GM19025 (cell line): Measurements from ENCODE around the gene IL17REL.
"Not testable (repeated sequence)": the region's sequence is repeated elsewhere in the genome, so short reads cannot be mapped to it uniquely, and the experiment has no call there.

Experiments used
- ATAC-seq: cut with Tn5 transposase; IDR thresholded peaks from one replicate; pipeline ENCODE4 v1.9.1; 2021; ENCODE audit warnings: mild to moderate bottlenecking, low read depth, moderate library complexity; ENCODE audit not compliant: unreplicated experiment

Gene IL17REL

DNA sequence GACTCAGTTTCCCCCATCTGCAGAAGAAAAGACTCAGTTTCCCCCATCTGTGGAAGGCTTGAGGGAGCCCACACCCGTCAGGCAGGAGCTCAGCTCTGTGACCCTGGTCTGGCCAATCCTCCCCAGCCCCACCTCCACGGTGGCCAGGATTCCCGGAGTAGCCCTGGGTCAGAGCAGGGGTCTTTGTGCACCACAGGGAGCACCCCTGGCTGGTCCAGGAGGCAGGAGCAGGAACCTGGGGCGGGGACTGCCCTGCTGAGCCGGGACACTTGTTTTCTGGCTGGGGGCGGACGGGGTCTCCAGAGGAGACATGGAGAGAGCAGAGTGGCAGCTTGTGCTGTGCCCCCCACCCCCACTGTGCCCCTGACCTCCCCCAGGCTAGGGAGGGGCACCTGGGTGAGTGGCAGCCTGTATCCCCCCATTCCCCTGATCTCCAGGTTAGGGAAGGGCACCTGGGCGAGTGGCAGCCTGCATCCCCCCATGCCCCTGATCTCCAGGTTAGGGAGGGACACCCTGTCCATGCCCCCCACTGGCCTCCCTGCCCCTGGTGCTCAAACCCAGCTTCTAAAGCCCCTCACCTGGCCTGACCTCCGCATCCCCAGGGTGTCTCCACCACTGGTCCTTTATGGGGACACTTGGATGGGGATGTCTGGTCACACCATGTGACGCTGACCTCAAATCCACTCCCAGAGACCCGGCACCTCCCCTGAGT, 18.8 kb downstream of the IL17REL start:
- ATAC-seq = no peak

GRCh38 chr22:49992921-49993648, 19.5 kb downstream of the IL17REL start:
- no peak for ATAC-seq

GRCh38 chr22:49991907-49992533, 20.5 kb downstream of the IL17REL start:
- ATAC-seq = no peak

- no peak for ATAC-seq
Observed at GRCh38 chr22:49991167-49991566, 21.4 kb downstream of the IL17REL start.

GRCh38 chr22:49989826-49990225, 22.7 kb downstream of the IL17REL start:
- not testable (repeated sequence) for ATAC-seq

- no peak for ATAC-seq
Observed at GRCh38 chr22:49986325-49986724, 26.2 kb downstream of the IL17REL start.

DNA sequence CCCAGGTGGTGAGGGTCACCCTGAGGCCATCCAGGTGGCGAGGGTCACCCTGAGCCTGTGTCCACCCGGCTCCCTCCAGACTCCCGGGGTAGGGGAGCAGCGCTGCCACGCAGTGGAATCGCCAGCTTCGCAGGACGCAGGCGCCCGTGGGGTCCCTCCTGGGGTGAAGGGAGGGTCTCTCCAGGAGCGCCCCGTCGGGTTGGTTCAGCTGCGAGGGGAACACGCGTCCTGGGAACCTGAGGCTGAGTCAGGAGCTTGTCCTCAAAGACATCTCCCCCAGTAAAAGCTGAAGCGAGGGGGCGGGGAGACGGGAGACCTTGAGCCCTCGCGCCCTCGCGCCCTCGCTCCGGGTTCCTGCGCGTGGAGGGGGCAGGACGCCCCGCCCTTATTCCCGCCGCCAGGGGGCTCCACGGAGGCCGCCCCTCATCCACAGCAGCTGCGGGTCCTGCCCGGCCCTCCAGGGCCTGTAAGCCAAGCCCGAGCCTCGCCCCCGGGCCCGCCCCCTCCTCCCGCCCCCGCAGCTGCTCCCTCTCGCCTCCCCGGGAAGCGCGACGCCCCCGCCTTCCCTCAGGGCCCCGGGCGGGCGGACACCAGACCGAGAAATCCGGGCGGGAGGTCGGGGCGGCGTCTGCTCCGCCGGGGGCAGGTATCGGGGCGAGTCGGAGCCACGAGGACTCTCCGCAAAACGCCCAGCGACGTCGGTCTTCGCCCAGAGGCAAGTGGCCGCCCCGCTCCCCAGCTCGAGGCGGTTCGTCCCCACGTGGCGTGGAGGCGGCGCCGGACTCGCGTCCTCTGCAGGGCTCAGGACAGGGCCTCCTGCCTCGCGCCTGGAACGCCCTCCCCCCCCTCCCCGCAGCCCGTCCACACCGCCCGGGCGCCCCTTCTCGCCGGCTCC, 29.2 kb downstream of the IL17REL start:
- no peak for ATAC-seq

- ATAC-seq = not testable (repeated sequence)
Observed at GRCh38 chr22:49981799-49982198, 30.8 kb downstream of the IL17REL start.

- no peak for ATAC-seq
Observed at GRCh38 chr22:49979587-49980264, 32.8 kb downstream of the IL17REL start.

- no peak for ATAC-seq
Observed at GRCh38 chr22:49977578-49977977, 35.0 kb downstream of the IL17REL start.

DNA sequence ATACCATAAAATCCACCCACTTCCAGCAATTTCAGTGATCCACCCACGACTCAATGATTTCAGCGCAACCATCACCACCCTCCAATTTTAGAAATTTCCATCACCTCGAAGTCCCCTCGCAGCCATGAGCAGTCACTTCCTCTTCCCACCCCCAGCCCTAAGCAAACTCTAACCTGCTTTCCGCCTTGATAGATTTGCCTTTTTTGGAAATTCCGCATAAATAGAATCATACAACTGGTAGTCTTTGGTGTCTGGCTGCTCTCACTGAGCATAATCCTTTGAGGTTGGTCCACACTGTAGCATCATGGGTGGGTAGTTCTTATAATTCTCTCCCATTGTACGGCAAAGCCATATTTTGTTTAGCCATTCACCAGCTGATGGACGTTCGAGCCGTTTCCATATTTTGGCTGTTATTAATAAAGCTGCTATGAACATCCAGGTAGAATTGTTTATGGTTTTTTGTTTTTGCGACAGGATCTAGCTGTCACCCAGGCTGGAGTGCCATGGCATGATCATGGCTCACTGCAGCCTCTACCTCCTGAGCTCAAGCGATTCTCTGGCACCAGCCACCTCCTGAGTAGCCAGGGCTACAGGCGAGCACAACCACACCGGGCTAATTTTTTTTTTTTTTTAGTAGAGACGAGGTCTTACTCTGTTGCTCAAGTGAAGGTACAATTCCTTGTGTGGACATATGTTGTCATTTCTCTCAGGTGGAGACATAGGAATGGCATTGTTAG, 36.0 kb downstream of the IL17REL start:
- no peak for ATAC-seq

DNA sequence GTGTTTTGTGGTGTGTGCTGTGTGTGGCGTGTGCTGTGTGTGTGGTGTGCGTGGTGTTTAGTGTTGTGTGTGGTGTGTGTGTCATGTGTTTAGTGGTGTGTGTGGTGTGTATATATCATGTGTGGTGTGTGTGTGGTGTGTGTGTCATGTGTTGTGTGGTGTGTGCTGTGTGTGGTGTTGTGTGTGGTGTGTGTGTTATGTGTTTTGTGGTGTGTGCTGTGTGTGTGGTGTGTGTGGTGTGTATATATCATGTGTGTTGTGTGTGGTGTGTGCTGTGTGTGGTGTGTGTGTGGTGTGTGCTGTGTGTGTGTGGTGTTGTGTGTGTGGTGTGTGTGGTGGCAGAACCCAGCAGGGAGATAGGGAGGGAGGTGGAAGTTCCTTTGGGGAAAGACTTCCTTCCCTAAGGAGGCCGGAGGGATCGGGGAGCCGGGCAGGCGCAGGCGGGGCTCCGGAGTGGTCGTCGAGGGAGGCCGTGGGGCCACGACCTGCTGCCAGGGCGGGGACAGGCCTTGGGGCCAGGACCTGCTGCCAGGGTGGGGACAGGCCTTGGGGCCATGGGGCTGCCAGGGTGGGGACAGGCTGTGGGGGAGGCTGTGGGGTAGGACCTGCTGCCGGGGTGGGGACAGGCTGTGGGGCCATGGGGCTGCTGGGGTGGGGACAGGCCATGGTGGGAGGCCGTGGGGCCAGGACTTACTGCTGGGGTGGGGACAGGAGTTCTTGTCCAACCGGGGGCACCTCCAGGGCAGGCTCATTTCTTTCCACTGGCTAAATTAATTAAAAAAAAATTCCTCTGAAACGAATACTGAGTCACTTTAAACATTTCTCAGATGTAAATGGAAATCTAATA, 36.8 kb downstream of the IL17REL start:
- no peak for ATAC-seq

DNA sequence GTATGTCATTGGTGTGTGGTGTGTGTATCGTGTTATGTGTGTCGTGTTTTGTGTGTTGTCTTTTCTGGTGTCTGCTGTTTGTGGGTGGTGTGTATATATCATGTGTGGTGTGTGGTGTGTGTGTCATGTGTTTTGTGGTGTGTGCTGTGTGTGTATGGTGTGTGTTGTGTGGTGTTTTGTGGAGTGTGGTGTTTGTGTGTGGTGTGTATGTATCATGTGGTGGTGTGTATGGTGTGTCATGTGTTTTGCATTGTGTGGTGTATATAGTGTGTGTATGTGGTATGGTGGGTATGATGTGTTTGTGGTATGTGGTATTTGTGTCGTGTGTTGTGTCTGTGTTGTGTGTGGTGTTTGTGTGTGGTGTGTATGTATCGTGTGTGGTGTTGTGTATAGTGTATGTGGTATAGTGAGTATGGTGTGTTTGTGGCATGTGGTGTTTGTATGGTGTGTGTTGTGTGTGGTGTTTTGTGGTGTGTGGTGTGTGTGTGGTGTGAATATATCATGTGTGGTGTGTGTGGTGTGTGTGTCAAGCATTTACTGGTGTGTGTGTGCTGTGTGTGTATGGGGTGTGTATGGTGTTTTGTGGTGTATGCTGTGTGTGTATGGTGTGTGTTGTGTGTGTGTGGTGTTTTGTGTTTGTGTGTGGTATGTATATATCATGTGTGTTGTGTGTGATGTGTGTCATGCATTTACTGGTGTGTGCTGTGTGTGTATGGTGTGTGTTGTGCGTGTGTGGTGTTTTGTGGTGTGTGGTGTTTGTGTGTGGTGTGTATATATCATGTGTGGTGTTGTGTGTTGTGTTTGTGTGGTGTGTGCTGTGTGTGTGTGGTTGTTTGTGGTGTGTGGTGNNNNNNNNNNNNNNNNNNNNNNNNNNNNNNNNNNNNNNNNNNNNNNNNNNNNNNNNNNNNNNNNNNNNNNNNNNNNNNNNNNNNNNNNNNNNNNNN, 39.3 kb downstream of the IL17REL start:
- no peak for ATAC-seq

- ATAC-seq = no peak
Observed at GRCh38 chr22:49972163-49973017, 40.2 kb downstream of the IL17REL start.

- peak; percentile 21 for ATAC-seq
Observed at GRCh38 chr22:49971232-49972162, 41.1 kb downstream of the IL17REL start.
